ENCODE measurements around the gene METAP2.
"Not testable (repeated sequence)": the region's sequence is repeated elsewhere in the genome, so short reads cannot be mapped to it uniquely, and the experiment has no call there.

- TF ChIP-seq, protein P1, sequence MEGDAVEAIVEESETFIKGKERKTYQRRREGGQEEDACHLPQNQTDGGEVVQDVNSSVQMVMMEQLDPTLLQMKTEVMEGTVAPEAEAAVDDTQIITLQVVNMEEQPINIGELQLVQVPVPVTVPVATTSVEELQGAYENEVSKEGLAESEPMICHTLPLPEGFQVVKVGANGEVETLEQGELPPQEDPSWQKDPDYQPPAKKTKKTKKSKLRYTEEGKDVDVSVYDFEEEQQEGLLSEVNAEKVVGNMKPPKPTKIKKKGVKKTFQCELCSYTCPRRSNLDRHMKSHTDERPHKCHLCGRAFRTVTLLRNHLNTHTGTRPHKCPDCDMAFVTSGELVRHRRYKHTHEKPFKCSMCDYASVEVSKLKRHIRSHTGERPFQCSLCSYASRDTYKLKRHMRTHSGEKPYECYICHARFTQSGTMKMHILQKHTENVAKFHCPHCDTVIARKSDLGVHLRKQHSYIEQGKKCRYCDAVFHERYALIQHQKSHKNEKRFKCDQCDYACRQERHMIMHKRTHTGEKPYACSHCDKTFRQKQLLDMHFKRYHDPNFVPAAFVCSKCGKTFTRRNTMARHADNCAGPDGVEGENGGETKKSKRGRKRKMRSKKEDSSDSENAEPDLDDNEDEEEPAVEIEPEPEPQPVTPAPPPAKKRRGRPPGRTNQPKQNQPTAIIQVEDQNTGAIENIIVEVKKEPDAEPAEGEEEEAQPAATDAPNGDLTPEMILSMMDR (IDR thresholded peaks at IDR 0.05) = not testable (repeated sequence)
- TF ChIP-seq TEAD4 (IDR thresholded peaks at IDR 0.05; ENCODE audit: borderline replicate concordance, insufficient read depth); EZH2phosphoT487 (IDR thresholded peaks at IDR 0.05; ENCODE audit: borderline replicate concordance, low read depth): not testable (repeated sequence)
Measured at GRCh38 chr12:95454780-95455215, 19.2 kb upstream of the METAP2 start.

All from SK-N-SH (cell line).